NOMO-1 treated with DMSO at 0.1 percent for 48 hours (cell line): ENCODE data around the gene GAS5.

Source experiments
- DNase-seq: peaks from one replicate; lab custom pipeline; 2025; ENCODE audit not compliant: unreplicated experiment; lab: John Stamatoyannopoulos, UW

The GAS5 gene

GRCh38 chr1:173832748-173833147 is 35.0 kb downstream of the GAS5 start:
- DNase-seq, result no peak

GRCh38 chr1:173827611-173828010 is 40.2 kb downstream of the GAS5 start:
- DNase-seq, result no peak

- peak; percentile 99 for DNase-seq
These were observed 43.3 kb downstream of the GAS5 start, which contains the start of the genes CENPL and DARS2 for GRCh38 chr1:173824315-173825081. CENPL (minus strand) TSS chr1:173824883; CDS start chr1:173811299, 13,584 bp downstream. DARS2 (plus strand) TSS chr1:173824673; CDS start chr1:173825230, 557 bp downstream.

- DNase-seq, result no peak
These were observed 43.9 kb downstream of the GAS5 start for GRCh38 chr1:173823781-173824314.

- no peak for DNase-seq
These were observed 46.1 kb downstream of the GAS5 start for GRCh38 chr1:173821680-173822079.

- DNase-seq, result no peak
These were observed 49.3 kb downstream of the GAS5 start for GRCh38 chr1:173818459-173818858.
